Measurements from ENCODE around the gene SCGN. TPM values are rescaled to one million over a fixed set of nuclear protein-coding genes. Genes with fewer than 3 reads are reported as not detected.
A peak's percentile ranks its signal among the peaks of the same experiment; 100 is the strongest.

The SCGN gene
- total and polyA plus RNA-seq, 9 of the 15 experiments (the other 6 are each of a cell fraction or from before 2014, with no cell fraction given) = not detected

- ChIA-PET CTCF (ENCODE audit: low intra/inter-chr PET ratio) (no interaction called here), POLR2A (no interaction called here)
- Histone ChIP-seq H3K9me3 (replicated peaks; ENCODE audit: control insufficient read depth, insufficient read depth, low read depth, low read length) (no peaks in the 10 kb centered on the region), H4K20me1 (replicated peaks; ENCODE audit: control insufficient read depth, insufficient read depth, low read length) (no peaks in the 10 kb centered on the region), H3K27ac (ENCODE audit: extremely low read depth, low read depth, low read length) (no peak overlapping the region), H3K9ac (ENCODE audit: insufficient read depth in 1 of 2, low read depth in 2 of 2, low read length in 2 of 2) (no peak overlapping the region), H3K4me2 (ENCODE audit: insufficient read depth, low read length) (no peak overlapping the region), H3K27me3 (ENCODE audit: control insufficient read depth in 2 of 2, insufficient read depth in 2 of 2, low read length in 2 of 2) (no peaks in the 10 kb centered on the region), H3K36me3 (ENCODE audit: control insufficient read depth, insufficient read depth, low read length) (no peaks in the 10 kb centered on the region), H3K4me1 (replicated peaks in 1 of 2; ENCODE audit: control insufficient read depth in 2 of 2, insufficient read depth in 2 of 2, low read length in 2 of 2) (no peaks in the 10 kb centered on the region), H3K9me1 (ENCODE audit: control insufficient read depth, insufficient read depth, low read length) (no peaks in the 10 kb centered on the region), H2AFZ (ENCODE audit: low read depth, low read length) (no peak overlapping the region), H3K79me2 (ENCODE audit: control insufficient read depth, insufficient read depth, low read length) (no peaks in the 10 kb centered on the region), H3K4me3 (no peak overlapping the region)
- BruUV-seq (replicated peaks) = no TSS peak
- WGBS (ENCODE audit: insufficient coverage, low coverage, missing lambda C conversion rate) = under 1% methylated on average over 4 of the region's 4 CpGs
- TF ChIP-seq BRD4 (IDR thresholded peaks at IDR 0.05) (no peak), CREB3 (tag; conservative IDR thresholded peaks at IDR 0.05; ENCODE audit: low read depth) (no peak), ZNF217 (CRISPR knock-in tag; IDR thresholded peaks at IDR 0.05) (no peak), U2AF1 (optimal IDR thresholded peaks at IDR 0.05; ENCODE audit: low read depth, low read length) (no peak), CEBPB (tag; IDR thresholded peaks at IDR 0.05) (peak; percentile 76), AFF4 (CRISPR knock-in tag; IDR thresholded peaks at IDR 0.05) (no peak), ZNF444 (CRISPR knock-in tag; IDR thresholded peaks at IDR 0.05) (no peak), CEBPG (CRISPR knock-in tag; IDR thresholded peaks at IDR 0.05) (no peak), CEBPG (tag; conservative IDR thresholded peaks at IDR 0.05 in 1 of 2, IDR thresholded peaks at IDR 0.05 in 1 of 2) (peak; percentile 29 to 82; a peak in 2 of 4 replicates), SNAPC5 (CRISPR knock-in tag; IDR thresholded peaks at IDR 0.05) (no peak), GTF2B (IDR thresholded peaks at IDR 0.05; ENCODE audit: extremely low read depth, insufficient read length) (no peak), ZNF75A (CRISPR knock-in tag; IDR thresholded peaks at IDR 0.05) (no peak), HDGF (IDR thresholded peaks at IDR 0.05) (no peak), SIRT6 (IDR thresholded peaks at IDR 0.05; ENCODE audit: low read depth, low read length) (no peak), HDAC6 (IDR thresholded peaks at IDR 0.05; ENCODE audit: low read depth, low read length) (no peak), THAP7 (CRISPR knock-in tag; IDR thresholded peaks at IDR 0.05) (no peak)
- in situ Hi-C loops (cut with MboI) = no loop called here
- intact Hi-C loops (cut with micrococcal nuclease) = no loop called here
- FAIRE-seq (no peak), DNase-seq (ENCODE audit: extremely low read depth in 1 of 4, low spot score in 3 of 4) (no peak), ATAC-seq (no peak)
These were observed 93.8 kb downstream of the SCGN start for GRCh38 chr6:25745836-25746235.

Measured in K562 (cell line).